Measurements from ENCODE around the gene TSHZ2.

The TSHZ2 gene

DNA sequence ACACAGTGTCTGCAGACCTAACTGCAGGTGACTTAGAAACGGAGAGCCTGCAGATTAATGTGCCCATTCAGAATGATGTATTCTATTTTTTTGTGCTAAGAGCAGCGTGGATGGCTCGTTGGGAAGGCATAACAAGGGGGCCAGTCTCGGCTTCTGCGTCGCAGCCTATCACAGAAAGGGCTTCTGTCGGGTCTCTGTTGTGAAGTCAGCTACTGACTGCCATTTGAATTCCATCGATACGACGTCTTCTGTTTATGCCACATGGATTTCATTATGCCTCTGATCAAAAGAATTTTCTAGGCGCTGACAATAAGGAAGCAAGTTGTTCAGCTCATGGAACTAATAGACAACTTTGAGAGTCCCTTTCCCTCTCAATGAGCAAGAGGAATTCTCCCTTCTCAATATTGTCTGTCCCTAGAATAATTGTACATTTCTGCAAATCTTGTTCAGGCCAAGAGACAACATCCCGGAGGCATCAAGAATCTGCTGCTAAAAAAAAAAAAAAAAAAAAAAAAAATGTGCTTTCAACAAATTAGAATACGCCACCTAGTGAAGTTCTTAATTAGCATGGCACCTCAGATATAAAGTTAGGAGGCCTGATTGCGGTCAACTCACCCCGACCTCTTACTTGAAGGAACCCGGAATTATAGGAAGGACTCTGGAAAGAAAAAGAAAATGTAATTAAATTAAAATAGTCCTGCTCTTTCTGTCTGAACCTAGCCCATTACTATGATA lies 223.9 kb downstream of the TSHZ2 start:
- H3K36me3 ChIP-seq (ENCODE audit: insufficient read depth, insufficient read length, low read length), result no peaks in the 10 kb centered on the region
- no peak overlapping the region for H3K4me3 ChIP-seq (ENCODE audit: insufficient read length, low read depth)
- H3K9ac ChIP-seq (ENCODE audit: insufficient read length, low read depth), result no peak overlapping the region
- H3K9me3 ChIP-seq (ENCODE audit: insufficient read depth, low read length), result no peaks in the 10 kb centered on the region
- H3K4me1 ChIP-seq (ENCODE audit: insufficient read depth, insufficient read length), result no peaks in the 10 kb centered on the region
- TF ChIP-seq SUZ12 (IDR thresholded peaks at IDR 0.05; ENCODE audit: extremely low read depth, insufficient read depth, insufficient read length) (no peak), ZNF274 (IDR thresholded peaks at IDR 0.05; ENCODE audit: low read depth, low read length) (no peak), YY1 (IDR thresholded peaks at IDR 0.05; ENCODE audit: insufficient read depth, insufficient read length) (no peak)
- no peak for DNase-seq (ENCODE audit: low read depth, low spot score)
- no peaks in the 10 kb centered on the region for H3K27me3 ChIP-seq (ENCODE audit: insufficient read depth, insufficient read length)

GRCh38 chr20:53201588-53201987 lies 229.4 kb downstream of the TSHZ2 start:
- H3K27me3 ChIP-seq (ENCODE audit: insufficient read depth, insufficient read length), result no peaks in the 10 kb centered on the region
- TF ChIP-seq ZNF274 (IDR thresholded peaks at IDR 0.05; ENCODE audit: low read depth, low read length) (no peak), YY1 (IDR thresholded peaks at IDR 0.05; ENCODE audit: insufficient read depth, insufficient read length) (no peak), SUZ12 (IDR thresholded peaks at IDR 0.05; ENCODE audit: extremely low read depth, insufficient read depth, insufficient read length) (no peak)
- H3K4me1 ChIP-seq (ENCODE audit: insufficient read depth, insufficient read length), result no peaks in the 10 kb centered on the region
- no peaks in the 10 kb centered on the region for H3K36me3 ChIP-seq (ENCODE audit: insufficient read depth, insufficient read length, low read length)
- DNase-seq (ENCODE audit: low read depth, low spot score), result no peak
- no peak overlapping the region for H3K9ac ChIP-seq (ENCODE audit: insufficient read length, low read depth)
- no peak overlapping the region for H3K4me3 ChIP-seq (ENCODE audit: insufficient read length, low read depth)
- H3K9me3 ChIP-seq (ENCODE audit: insufficient read depth, low read length), result no peaks in the 10 kb centered on the region

GRCh38 chr20:53202777-53203176 lies 230.6 kb downstream of the TSHZ2 start:
- TF ChIP-seq SUZ12 (IDR thresholded peaks at IDR 0.05; ENCODE audit: extremely low read depth, insufficient read depth, insufficient read length), result no peak
- TF ChIP-seq ZNF274 (IDR thresholded peaks at IDR 0.05; ENCODE audit: low read depth, low read length), result no peak
- no peak for TF ChIP-seq YY1 (IDR thresholded peaks at IDR 0.05; ENCODE audit: insufficient read depth, insufficient read length)
- no peak for DNase-seq (ENCODE audit: low read depth, low spot score)
- no peaks in the 10 kb centered on the region for H3K27me3 ChIP-seq (ENCODE audit: insufficient read depth, insufficient read length)

DNA sequence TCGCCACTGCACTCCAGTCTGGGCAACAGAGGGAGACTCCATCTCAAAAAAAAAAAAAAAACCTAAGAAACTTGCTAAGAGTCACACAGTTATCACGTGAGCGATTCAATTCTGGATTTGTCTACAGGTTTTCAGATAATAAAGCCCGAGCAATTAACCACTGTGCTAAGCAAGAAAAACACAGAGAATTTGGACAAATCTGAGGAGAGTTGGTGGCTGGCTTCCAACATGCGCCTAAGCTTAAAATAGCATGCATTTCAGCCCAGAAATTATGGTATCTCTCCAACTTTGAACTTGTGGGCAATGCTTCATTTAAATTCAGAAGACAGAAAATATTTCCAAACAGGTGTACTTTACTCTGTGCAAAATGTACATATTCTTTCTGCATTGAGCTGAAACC lies 232.9 kb downstream of the TSHZ2 start:
- no peak overlapping the region for H3K4me3 ChIP-seq (ENCODE audit: insufficient read length, low read depth)
- H3K9ac ChIP-seq (ENCODE audit: insufficient read length, low read depth), result no peak overlapping the region
- H3K27me3 ChIP-seq (ENCODE audit: insufficient read depth, insufficient read length), result no peaks in the 10 kb centered on the region
- no peaks in the 10 kb centered on the region for H3K4me1 ChIP-seq (ENCODE audit: insufficient read depth, insufficient read length)
- DNase-seq (ENCODE audit: low read depth, low spot score), result no peak
- H3K36me3 ChIP-seq (ENCODE audit: insufficient read depth, insufficient read length, low read length), result no peaks in the 10 kb centered on the region
- no peaks in the 10 kb centered on the region for H3K9me3 ChIP-seq (ENCODE audit: insufficient read depth, low read length)
- TF ChIP-seq YY1 (IDR thresholded peaks at IDR 0.05; ENCODE audit: insufficient read depth, insufficient read length), result no peak
- TF ChIP-seq ZNF274 (IDR thresholded peaks at IDR 0.05; ENCODE audit: low read depth, low read length), result no peak
- TF ChIP-seq SUZ12 (IDR thresholded peaks at IDR 0.05; ENCODE audit: extremely low read depth, insufficient read depth, insufficient read length), result no peak

More at GRCh38 chr20:53202777-53203176, 230.6 kb downstream of the TSHZ2 start:
- Histone ChIP-seq H3K9me3 (ENCODE audit: insufficient read depth, low read length) (no peaks in the 10 kb centered on the region), H3K9ac (ENCODE audit: insufficient read length, low read depth) (no peak overlapping the region), H3K4me3 (ENCODE audit: insufficient read length, low read depth) (no peak overlapping the region), H3K4me1 (ENCODE audit: insufficient read depth, insufficient read length) (no peaks in the 10 kb centered on the region), H3K36me3 (ENCODE audit: insufficient read depth, insufficient read length, low read length) (no peaks in the 10 kb centered on the region)

GRCh38 chr20:53208110-53208832 lies 236.1 kb downstream of the TSHZ2 start:
- peak; percentile 42 for DNase-seq (ENCODE audit: low read depth, low spot score)
- H3K27me3 ChIP-seq (ENCODE audit: insufficient read depth, insufficient read length), result no peaks in the 10 kb centered on the region
- H3K36me3 ChIP-seq (ENCODE audit: insufficient read depth, insufficient read length, low read length), result no peaks in the 10 kb centered on the region
- H3K4me3 ChIP-seq (ENCODE audit: insufficient read length, low read depth), result no peak overlapping the region
- no peaks in the 10 kb centered on the region for H3K9me3 ChIP-seq (ENCODE audit: insufficient read depth, low read length)
- no peak overlapping the region for H3K9ac ChIP-seq (ENCODE audit: insufficient read length, low read depth)
- no peaks in the 10 kb centered on the region for H3K4me1 ChIP-seq (ENCODE audit: insufficient read depth, insufficient read length)
- no peak for TF ChIP-seq YY1 (IDR thresholded peaks at IDR 0.05; ENCODE audit: insufficient read depth, insufficient read length)
- no peak for TF ChIP-seq SUZ12 (IDR thresholded peaks at IDR 0.05; ENCODE audit: extremely low read depth, insufficient read depth, insufficient read length)
- no peak for TF ChIP-seq ZNF274 (IDR thresholded peaks at IDR 0.05; ENCODE audit: low read depth, low read length)

DNA sequence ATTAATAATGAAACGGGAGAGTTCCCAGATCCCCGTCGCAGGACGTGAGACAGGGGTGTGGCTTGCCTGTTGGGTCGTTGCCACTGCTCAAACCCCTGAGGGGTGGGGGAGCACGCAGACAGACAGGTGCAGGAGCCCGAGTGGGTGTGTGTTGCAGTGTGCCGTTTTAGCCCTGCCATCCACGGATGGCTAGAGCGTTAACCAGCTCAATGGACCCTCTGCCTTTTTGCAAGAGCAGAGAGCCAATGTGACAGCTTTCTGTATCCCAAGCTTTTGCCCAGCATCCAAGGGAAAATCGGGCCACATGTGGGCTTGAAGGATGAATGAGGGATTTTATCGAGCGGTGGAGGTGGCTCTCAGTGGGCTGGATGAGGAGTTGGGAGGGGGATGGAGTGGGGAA lies 237.9 kb downstream of the TSHZ2 start:
- no peaks in the 10 kb centered on the region for H3K36me3 ChIP-seq (ENCODE audit: insufficient read depth, insufficient read length, low read length)
- no peak for DNase-seq (ENCODE audit: low read depth, low spot score)
- H3K9ac ChIP-seq (ENCODE audit: insufficient read length, low read depth), result no peak overlapping the region
- H3K4me3 ChIP-seq (ENCODE audit: insufficient read length, low read depth), result no peak overlapping the region
- no peaks in the 10 kb centered on the region for H3K4me1 ChIP-seq (ENCODE audit: insufficient read depth, insufficient read length)
- no peaks in the 10 kb centered on the region for H3K27me3 ChIP-seq (ENCODE audit: insufficient read depth, insufficient read length)
- no peaks in the 10 kb centered on the region for H3K9me3 ChIP-seq (ENCODE audit: insufficient read depth, low read length)
- TF ChIP-seq SUZ12 (IDR thresholded peaks at IDR 0.05; ENCODE audit: extremely low read depth, insufficient read depth, insufficient read length) (no peak), YY1 (IDR thresholded peaks at IDR 0.05; ENCODE audit: insufficient read depth, insufficient read length) (no peak), ZNF274 (IDR thresholded peaks at IDR 0.05; ENCODE audit: low read depth, low read length) (no peak)

DNA sequence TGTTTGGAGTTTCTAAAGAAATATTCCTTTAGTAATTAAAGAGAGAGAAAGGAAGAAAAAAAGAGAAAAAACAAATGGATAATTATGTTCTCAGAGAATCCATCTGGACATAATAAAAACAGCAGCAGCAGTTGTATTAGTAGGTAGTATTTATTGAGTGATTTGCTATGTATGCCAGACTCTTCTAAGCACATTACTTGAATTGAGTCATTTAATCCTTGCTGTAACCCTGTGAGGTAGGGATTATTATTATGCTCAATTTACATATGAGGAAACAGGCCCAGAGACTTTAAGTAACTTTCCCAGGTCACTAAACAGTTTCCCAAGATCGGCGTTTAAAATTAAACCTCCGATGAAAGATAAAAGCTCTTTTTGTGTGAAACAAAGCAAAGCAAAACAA lies 238.8 kb downstream of the TSHZ2 start:
- H3K9me3 ChIP-seq (ENCODE audit: insufficient read depth, low read length), result no peaks in the 10 kb centered on the region
- H3K27me3 ChIP-seq (ENCODE audit: insufficient read depth, insufficient read length), result peaks cover 1% of the 10 kb centered on the region
- no peak for DNase-seq (ENCODE audit: low read depth, low spot score)
- H3K36me3 ChIP-seq (ENCODE audit: insufficient read depth, insufficient read length, low read length), result no peaks in the 10 kb centered on the region
- no peaks in the 10 kb centered on the region for H3K4me1 ChIP-seq (ENCODE audit: insufficient read depth, insufficient read length)
- no peak overlapping the region for H3K4me3 ChIP-seq (ENCODE audit: insufficient read length, low read depth)
- no peak for TF ChIP-seq SUZ12 (IDR thresholded peaks at IDR 0.05; ENCODE audit: extremely low read depth, insufficient read depth, insufficient read length)
- TF ChIP-seq ZNF274 (IDR thresholded peaks at IDR 0.05; ENCODE audit: low read depth, low read length), result no peak
- no peak for TF ChIP-seq YY1 (IDR thresholded peaks at IDR 0.05; ENCODE audit: insufficient read depth, insufficient read length)
- H3K9ac ChIP-seq (ENCODE audit: insufficient read length, low read depth), result no peak overlapping the region

All from NT2/D1 (cell line).